Upper lobe of left lung (tissue), 4 donors: ENCODE results near the gene NDUFAF7.

Source experiments
- CTCF ChIP-seq, 6 experiments: fragments of 450-650 bp in 4 of 6; fragments of 200-600 bp in 2 of 6; sonication (generic) in 2 of 6; IDR thresholded peaks; one replicate each; pipeline ENCODE4 v1.5.1; 2016 to 2019; ENCODE audit warnings: antibody characterized with exemption in 6 of 6
- EP300 ChIP-seq, 4 donors: sonication (generic); formaldehyde crosslinking; IDR thresholded peaks; one replicate each; pipeline ENCODE4 v1.5.1; 2017; ENCODE audit warnings: antibody characterized with exemption in 4 of 4, control low read depth in 2 of 4
- POLR2A ChIP-seq, 4 donors: fragments of 450-650 bp; IDR thresholded peaks; one replicate each; pipeline ENCODE4 v1.5.1; 2016 to 2017; ENCODE audit warnings: antibody characterized with exemption in 4 of 4, mild to moderate bottlenecking in 2 of 4
- POLR2AphosphoS5 ChIP-seq, 2 donors: sonication (generic); formaldehyde crosslinking; IDR thresholded peaks; one replicate each; pipeline ENCODE4 v1.5.1; 2017; ENCODE audit warnings: antibody characterized with exemption in 2 of 2

GRCh38 chr2:37231241-37232130 lies at the start of gene NDUFAF7, which contains the start of gene CEBPZ:
- TF ChIP-seq CTCF (IDR thresholded peaks at IDR 0.05), result peak in 2 of 6 experiments; percentile 11 to 27
- TF ChIP-seq POLR2AphosphoS5 (IDR thresholded peaks at IDR 0.05), result peak; percentile 90 to 94
- peak; percentile 44 to 89 (median 82) for TF ChIP-seq POLR2A (IDR thresholded peaks at IDR 0.05)
- TF ChIP-seq EP300 (IDR thresholded peaks at IDR 0.05), result no peak
